Stimulated activated CD4-positive, alpha-beta T cell treated with anti-CD3 and anti-CD28 coated beads, Interleukin-2, amount 100 ng/mL, for 24 hours (primary cell): Measurements from ENCODE around the gene TPGS1.
"Not testable (repeated sequence)": the region's sequence is repeated elsewhere in the genome, so short reads cannot be mapped to it uniquely, and the experiment has no call there.

ENCODE experiments used
- DNase-seq, 2 donors: peaks; one replicate each; pipeline ENCODE4 v3.0.0-alpha.2; 2020

The TPGS1 gene

DNA sequence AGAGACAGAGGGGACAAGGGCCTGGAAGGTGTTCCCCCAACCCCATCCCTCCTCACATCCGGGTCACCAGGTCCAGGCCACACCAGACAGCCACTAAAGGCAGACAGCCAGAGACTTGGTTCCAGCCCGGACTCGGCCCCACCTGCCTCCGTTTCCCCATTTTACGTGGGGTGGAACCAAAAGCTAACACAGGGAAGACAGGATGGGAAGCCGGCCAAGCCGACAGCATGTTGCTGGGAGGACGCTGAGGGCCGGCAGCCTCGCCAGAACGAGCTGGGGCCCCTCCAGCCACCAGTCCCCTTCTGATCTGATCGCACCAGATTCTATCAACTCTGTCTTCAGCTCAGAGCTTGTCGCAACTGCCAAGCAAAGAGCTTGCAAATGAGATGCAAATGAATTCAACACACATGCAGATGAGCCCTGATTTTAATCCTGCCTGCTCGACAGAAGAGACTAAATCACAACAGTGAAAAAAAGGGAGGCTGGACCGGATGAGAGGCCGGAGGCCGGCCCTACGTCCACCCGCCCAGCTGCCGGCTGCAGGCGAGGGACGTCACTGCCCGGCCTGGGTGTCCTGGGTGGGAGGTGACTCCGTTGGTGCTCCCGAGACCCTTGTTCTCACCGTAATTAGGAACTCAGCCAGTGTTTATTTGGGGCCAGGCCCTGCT, 28.9 kb upstream of the TPGS1 start:
- no peak for DNase-seq

- no peak for DNase-seq
Measured at GRCh38 chr19:478976-479375, 28.3 kb upstream of the TPGS1 start.

DNA sequence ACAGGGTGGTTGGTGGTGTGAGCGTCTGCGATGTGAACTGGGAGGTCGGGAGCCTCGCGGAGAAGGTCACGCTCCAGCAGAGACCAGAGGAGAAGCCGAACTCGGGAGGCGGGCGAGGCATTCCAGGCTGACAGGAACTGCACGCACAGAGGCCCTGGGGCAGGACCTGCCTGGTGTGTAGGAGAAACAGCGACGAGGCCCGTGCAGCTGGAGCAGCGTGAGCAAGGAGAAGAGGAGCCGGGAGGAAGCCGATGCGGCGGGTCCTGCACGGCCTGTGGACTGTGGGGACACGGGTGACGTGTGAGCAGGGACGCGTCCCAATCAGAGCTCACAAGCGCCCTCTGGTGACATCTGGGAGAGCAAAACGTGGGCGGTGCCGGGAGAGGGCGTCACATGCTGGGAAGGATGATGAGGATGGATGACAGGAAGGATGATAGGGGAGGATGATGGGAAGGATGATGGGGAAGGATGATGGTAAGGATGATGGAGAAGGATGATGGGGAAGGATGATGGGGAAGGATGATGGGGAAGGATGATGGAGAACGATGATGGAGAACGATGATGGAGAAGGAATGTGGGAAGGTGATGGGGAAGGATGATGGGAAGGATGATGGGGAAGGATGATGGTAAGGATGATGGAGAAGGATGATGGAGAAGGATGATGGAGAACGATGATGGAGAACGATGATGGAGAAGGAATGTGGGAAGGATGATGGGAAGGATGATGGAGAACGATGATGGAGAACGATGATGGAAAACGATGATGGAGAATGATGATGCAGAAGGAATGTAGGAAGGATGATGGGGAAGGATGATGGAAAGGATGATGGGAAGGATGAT, 27.1 kb upstream of the TPGS1 start:
- DNase-seq = peak; percentile 36 to 60

GRCh38 chr19:481100-481499, 26.2 kb upstream of the TPGS1 start:
- DNase-seq = not testable (repeated sequence)

DNA sequence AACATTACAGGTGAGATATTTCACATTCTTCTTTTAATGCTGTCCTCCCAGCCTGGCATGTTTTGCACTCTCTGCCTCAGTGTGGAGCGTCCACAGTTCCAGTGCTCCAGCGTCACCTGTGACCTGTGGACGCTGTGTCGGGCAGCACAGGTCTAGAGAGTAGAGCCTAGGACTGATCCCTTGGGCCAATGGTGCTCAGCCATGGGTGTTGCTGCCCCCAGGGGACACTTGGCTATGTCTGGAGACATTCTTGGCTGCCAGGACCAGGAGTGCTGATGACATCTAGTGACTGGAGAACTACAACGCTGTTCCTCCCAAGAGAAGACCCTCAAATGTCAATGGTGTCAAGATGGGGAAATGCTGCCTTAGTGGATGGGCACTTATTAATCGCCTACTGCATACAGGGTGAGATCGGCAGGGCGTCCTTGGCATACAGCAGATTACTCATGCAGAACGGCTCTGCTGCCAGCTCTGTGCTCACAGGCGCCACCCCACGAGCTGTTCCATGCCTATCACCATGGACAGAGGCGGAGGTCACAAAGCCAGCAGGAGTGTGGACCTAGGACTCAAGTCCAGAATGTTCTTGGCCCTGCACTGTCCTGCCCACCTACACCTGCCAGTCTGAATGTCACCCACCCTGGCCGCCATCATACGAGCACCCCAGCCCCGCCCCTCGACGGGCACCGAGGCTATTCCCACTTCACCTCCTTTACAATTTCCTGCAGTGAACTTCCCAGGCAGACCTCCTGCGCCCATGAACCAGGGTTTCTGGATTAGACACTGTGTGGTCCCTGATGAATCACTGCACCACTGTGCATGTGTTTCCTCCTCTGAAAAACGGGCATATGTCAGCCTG, 24.9 kb upstream of the TPGS1 start:
- no peak for DNase-seq

DNA sequence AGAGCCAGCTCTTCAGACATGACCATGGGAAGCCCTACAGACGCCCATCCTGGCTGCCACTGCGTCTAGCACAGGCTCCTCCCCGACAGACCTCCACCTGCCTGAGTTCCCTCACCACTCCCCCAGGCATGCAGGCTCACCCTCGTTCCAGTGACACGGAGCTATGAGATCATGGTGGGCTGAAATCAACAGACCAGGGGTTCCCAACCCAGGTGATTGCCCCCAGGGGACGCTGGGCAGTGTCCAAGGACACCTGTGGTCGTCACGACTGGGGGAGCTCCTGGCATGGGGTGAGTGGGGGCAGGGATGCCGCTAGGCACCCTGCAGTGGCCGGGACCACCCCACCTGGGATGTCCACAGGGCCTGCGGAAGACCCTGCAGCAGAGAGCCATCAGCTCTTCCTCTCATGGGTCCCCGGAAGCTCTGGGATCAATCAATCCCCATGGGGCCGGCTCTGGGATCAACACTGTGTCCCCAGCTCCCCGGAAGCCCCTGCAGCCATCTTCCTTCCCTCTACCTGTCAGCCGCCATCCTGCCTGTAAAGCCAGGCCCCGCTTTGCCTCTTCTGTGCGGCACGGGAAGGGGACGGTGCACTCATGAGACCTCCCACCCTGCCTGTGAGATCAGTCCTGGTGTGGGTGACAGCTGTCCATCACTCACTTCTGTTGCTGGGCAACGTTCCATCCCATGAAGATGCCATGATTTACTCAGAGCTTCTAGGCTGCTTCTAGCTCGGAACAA, 23.8 kb upstream of the TPGS1 start:
- DNase-seq = no peak

- DNase-seq = no peak
Measured at GRCh38 chr19:484494-484893, 22.8 kb upstream of the TPGS1 start.

DNA sequence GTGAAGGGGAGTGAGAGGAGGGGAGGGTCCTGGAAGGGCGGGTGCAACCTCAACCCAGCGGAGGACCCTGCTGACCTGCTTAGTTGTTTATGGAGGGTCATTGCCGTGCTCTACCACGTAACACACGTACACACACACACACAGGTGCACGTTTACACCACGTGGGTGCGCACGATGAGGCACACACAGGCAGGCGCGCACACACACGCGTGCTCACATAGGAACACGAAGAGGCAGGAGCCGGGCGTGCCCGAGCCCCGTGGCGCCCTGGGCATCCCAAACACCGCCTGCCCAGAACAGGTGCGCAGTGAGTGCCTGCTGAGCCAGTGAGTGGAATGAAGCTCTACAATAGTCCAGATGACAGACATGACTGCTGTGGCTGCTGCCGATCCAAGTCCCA, 22.2 kb upstream of the TPGS1 start:
- DNase-seq = no peak

- DNase-seq = no peak
Measured at GRCh38 chr19:485583-486236, 21.6 kb upstream of the TPGS1 start.

DNA sequence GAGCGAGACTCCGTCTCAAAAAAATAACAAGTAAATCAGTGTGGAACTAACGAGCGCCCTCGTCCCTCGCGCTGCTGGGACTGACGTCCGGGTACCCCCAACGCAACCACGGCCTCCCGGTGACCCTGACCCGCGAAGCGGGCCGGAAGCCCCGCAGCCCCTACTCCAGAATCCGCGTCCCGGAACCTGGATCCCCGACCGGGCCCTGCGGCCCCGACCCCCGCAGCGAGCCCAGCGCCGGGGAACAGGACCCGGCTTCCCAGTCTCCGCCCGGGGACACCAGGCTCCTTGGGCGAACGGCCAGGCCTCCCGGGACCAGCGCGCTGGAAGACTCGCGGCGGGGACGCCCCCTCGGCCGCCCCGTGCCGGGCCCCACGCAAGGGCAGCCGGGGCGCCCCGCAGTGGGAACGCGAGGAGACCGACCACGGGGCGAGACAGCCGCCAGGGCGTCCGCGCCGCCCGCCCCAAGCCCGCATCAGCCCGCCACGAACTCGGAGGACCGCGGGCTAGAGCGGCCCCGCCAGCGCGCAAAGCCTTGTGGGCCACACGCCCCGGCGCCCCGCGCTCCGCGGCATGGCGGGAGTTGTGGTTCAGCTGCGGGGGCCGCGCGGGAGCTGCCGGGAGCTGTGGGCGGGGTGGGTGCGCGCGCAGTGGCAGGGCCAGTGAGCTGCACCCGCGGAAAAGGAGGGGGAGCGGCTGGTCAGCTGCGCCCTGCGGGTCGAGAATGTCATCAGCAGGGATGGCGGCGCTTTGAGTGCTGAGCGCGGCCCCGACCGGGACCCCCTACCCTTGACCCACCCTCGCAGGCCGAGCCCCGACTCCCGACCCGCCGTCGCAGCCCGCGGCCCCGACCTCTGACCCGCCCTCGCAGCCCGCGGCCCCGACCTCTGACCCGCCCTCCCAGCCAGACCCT, 18.5 kb upstream of the TPGS1 start:
- peak; percentile 95 to 96 for DNase-seq

DNA sequence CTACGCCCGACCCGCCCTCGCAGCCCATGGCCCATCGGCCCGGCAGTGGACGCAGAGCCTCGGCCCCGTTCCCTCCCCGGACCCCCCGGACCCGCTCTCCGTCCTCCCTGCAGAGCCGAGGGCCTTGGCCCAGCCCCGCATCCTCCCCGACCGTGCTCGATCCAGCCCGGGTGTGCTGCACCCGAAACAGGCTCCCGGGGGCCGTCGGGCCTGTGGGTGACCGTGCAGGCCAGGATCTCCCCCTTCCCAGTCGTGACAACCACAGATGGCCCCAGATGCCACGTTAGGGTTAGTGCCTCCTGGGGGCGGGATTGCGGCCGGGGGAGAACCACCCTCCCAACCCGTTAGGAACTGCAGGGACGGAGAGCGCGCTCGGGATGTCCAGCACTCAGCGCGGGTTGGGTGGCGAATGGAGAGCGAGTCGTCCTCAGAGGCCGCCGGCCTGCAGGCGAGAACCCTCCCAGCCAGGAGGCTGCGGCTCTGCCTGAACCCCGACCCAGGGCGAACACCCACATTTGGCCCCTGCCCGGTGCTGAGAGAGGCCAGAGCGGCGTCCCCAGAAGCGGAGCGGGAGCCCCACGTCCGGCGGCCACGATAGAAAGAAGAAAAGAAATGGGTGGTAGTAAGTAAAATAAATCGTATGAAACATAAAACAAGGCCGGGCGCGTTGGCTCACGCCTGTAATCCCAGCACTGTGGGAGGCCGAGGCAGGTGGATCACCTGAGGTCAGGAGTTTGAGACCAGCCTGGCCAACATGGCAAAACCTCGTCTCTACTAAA, 17.7 kb upstream of the TPGS1 start:
- DNase-seq = no peak

DNA sequence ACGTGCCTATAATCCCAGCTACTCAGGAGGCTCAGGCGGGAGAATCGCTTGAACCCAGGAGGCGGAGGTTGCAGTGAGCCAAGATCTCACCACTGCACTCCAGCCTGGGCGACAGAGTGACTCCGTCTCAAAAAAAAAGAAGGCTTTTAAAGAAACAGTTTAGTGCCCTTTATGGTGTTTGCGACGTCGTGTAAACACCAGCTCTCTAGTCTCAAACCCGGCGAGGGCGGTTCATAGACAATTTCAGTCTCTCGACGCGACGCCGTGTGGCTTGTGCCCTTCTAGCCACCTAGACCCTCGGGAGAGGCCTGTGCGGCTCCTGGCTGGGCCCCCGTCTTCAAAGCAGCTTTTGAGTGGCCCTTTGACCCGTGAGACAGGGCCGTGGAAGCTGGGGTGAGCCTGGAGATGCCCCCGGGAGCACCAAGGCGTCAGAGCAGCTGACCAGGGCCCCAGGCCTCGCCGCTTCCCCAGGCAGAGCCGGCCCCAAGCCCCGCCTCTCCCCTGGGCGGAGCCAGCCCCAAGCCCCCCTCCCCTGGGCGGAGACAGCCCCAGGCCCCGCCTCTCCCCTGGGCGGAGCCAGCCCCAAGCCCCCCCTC, 16.1 kb upstream of the TPGS1 start:
- DNase-seq = no peak

GRCh38 chr19:492091-492531, 15.2 kb upstream of the TPGS1 start:
- DNase-seq = no peak

DNA sequence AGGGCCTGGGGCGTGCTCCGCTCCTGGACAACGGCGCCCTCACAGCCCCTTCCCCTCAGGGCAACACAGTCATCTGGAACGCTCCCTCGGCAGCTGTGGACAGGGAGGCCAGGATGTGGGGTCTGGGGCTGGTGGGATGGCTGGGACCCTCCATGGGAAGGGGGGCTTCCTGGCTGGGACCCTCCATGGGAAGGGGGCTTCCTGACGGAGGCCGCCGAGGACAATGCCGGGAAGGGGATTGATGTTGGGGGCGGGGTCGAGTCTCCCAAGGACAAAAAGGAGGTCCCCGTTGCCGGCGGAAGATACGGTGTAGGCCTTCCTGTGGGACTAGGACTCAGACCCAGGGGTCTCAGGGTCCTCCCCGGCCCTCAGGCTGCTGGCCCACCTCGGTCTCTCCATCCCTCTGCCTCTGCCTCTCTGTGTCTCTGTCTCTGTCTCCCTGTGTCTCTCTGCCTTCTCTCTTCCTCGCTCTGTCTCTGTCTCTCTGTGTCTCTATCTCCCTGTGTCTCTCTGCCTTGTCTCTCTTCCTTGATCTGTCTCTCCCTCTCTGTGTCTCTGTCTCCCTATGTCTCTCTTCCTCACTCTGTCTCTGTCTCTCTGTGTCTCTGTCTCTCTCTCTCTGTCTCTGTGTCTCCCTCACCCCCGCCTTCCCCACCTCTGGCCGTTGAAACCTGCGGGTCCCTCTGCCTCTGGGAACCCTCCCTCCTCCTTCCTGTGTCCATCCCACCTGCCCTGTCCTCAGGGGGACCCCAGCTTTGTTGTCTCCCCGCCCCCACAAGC, 13.7 kb upstream of the TPGS1 start:
- no peak for DNase-seq

GRCh38 chr19:494171-495080, 12.9 kb upstream of the TPGS1 start:
- no peak for DNase-seq

- DNase-seq = no peak
Measured at GRCh38 chr19:495081-495401, 12.3 kb upstream of the TPGS1 start.

- peak; percentile 55 to 68 for DNase-seq
Measured at GRCh38 chr19:495402-496111, 11.7 kb upstream of the TPGS1 start.
